HCT116 (cell line): ENCODE measurements around the gene ZNF594. TPM values are rescaled to one million over a fixed set of nuclear protein-coding genes. Genes with fewer than 3 reads are reported as not detected.
"Not testable (repeated sequence)": the region's sequence is repeated elsewhere in the genome, so short reads cannot be mapped to it uniquely, and the experiment has no call there.

ENCODE experiments used
- ATAC-seq: fragments of 200-7000 bp; cut with Tn5 transposase; 2 replicates; pipeline ENCODE4 v1.9.1; 2020; ENCODE audit warnings: mild to moderate bottlenecking, moderate library complexity
- BruUV-seq: library from RNA; stranded (reverse); fragments of 400-500 nt; replicated peaks from 2 replicates; lab custom pipeline; 2021; lab: Mats Ljungman, UMichigan
- CTCF ChIA-PET: fragments of 300-600 bp; sonication (Branson Sonifier 250); formaldehyde crosslinking; loops from one replicate; lab custom pipeline; 2021; ENCODE audit warnings: antibody characterized with exemption; lab: Charles Lee
- POLR2A ChIA-PET: fragments of 300-600, 350-600 bp; sonication (Branson Sonifier 250); formaldehyde crosslinking; loops from one replicate; lab custom pipeline; 2021; ENCODE audit warnings: antibody characterized with exemption; lab: Charles Lee
- RAD21 ChIA-PET, 2 experiments: fragments of 300-600 bp; sonication (Branson Sonifier 250); formaldehyde crosslinking; loops; one replicate each; lab custom pipeline; 2023; ENCODE audit warnings: low total read pairs in 2 of 2; ENCODE audit not compliant: uncharacterized antibody in 2 of 2, unreplicated experiment in 2 of 2, low non-redundant PET in 1 of 2; lab: Charles Lee
- DNase-seq: peaks from one replicate; pipeline ENCODE4 v3.0.0-alpha.2; 2010; ENCODE audit warnings: low read depth, low spot score
- H2AFZ ChIP-seq: fragments of 200-600 bp; shearing (Covaris generic), sonication (generic); 2 replicates; pipeline ENCODE4 v1.6.1; 2017; ENCODE audit warnings: low read depth, mixed run types, mixed read lengths, antibody characterized with exemption, low read length; ENCODE audit not compliant: poor library complexity, severe bottlenecking
- H3K27ac ChIP-seq: 2 replicates; pipeline ENCODE4 v1.5.1; 2012; ENCODE audit warnings: low read depth, low read length
- H3K27me3 ChIP-seq: fragments of 200-600 bp; sonication (generic); 2 replicates; pipeline ENCODE4 v1.6.1; 2016; ENCODE audit warnings: mixed run types, low read length, mixed read lengths; ENCODE audit not compliant: insufficient read depth
- H3K36me3 ChIP-seq, 2 experiments: fragments of 200-500 bp in 1 of 2; fragments of 200-600 bp in 1 of 2; sonication (Bioruptor generic) in 1 of 2; sonication (generic) in 1 of 2; 2 replicates each; pipeline versions ENCODE4 v1.5.1 to v1.6.1; 2014 to 2016; ENCODE audit warnings: low read length in 2 of 2, inconsistent platforms in 1 of 2, mixed read lengths in 1 of 2, mixed run types in 1 of 2; ENCODE audit not compliant: insufficient read depth in 2 of 2, control insufficient read depth in 1 of 2
- H3K4me1 ChIP-seq, 2 experiments: fragments of 200-600 bp in 1 of 2; sonication (generic) in 1 of 2; 2 replicates each; pipeline versions ENCODE4 v1.5.1 to v1.6.1; 2012 to 2017; ENCODE audit warnings: low read length in 2 of 2, inconsistent platforms in 1 of 2, mild to moderate bottlenecking in 1 of 2, mixed read lengths in 1 of 2, mixed run types in 1 of 2, moderate library complexity in 1 of 2; ENCODE audit not compliant: insufficient read depth in 2 of 2, control insufficient read depth in 1 of 2
- H3K4me2 ChIP-seq: fragments of 200-600 bp; sonication (generic); 2 replicates; pipeline ENCODE4 v1.6.1; 2017; ENCODE audit warnings: mixed run types, low read length, mixed read lengths
- H3K4me3 ChIP-seq, 2 experiments: fragments of 200-600 bp in 1 of 2; sonication (generic) in 1 of 2; replicated peaks in 1 of 2; 2 replicates each; pipeline ENCODE4 v1.5.1; 2011 to 2016; ENCODE audit warnings: low read length in 2 of 2, control low read depth in 1 of 2, low read depth in 1 of 2, mild to moderate bottlenecking in 1 of 2, mixed read lengths in 1 of 2, mixed run types in 1 of 2
- H3K79me2 ChIP-seq: fragments of 200-600 bp; sonication (generic); 2 replicates; pipeline ENCODE4 v1.6.1; 2017; ENCODE audit warnings: mild to moderate bottlenecking, mixed run types, low read length, moderate library complexity, mixed read lengths; ENCODE audit not compliant: insufficient read depth
- H3K9ac ChIP-seq: fragments of 200-600 bp; sonication (generic); 2 replicates; pipeline ENCODE4 v1.6.1; 2016; ENCODE audit warnings: low read length, mixed read lengths
- H3K9me2 ChIP-seq: fragments of 200-600 bp; sonication (generic), shearing (Covaris generic); 2 replicates; pipeline ENCODE4 v1.6.1; 2017; ENCODE audit warnings: mixed run types, mild to moderate bottlenecking, moderate library complexity; ENCODE audit not compliant: insufficient read depth
- H3K9me3 ChIP-seq, 2 experiments: fragments of 200-500 bp in 1 of 2; fragments of 200-600 bp in 1 of 2; sonication (Bioruptor generic) in 1 of 2; sonication (generic) in 1 of 2; 2 replicates each; pipeline ENCODE4 v1.6.1; 2014 to 2017; ENCODE audit warnings: low read length in 2 of 2, mixed read lengths in 2 of 2, inconsistent platforms in 1 of 2, low read depth in 1 of 2, mild to moderate bottlenecking in 1 of 2, mixed run types in 1 of 2, moderate library complexity in 1 of 2; ENCODE audit not compliant: control insufficient read depth in 1 of 2, insufficient read depth in 1 of 2
- H4K20me1 ChIP-seq: fragments of 200-600 bp; sonication (generic), shearing (Covaris generic); 2 replicates; pipeline ENCODE4 v1.6.1; 2017; ENCODE audit warnings: mixed run types, mild to moderate bottlenecking, moderate library complexity; ENCODE audit not compliant: insufficient read depth
- intact Hi-C: fragments of 100-400 bp; cut with micrococcal nuclease; formaldehyde crosslinking; loops from 2 replicates; pipeline ENCODE4 v1.10.0; 2022
- total RNA-seq: library from RNA; stranded (reverse); gene quantifications from one replicate; pipeline ENCODE4 v1.2.1, GENCODE V29; 2021; ENCODE audit not compliant: unreplicated experiment

The ZNF594 gene
- total RNA-seq, 1 experiment from 2014 or later = 8.3 TPM

- H3K27me3 ChIP-seq, RAD21 ChIA-PET, H3K4me3 ChIP-seq, H3K9ac ChIP-seq, CTCF ChIA-PET, H3K4me2 ChIP-seq, intact Hi-C loops, H3K27ac ChIP-seq, H2AFZ ChIP-seq, H3K4me1 ChIP-seq, H3K36me3 ChIP-seq, H4K20me1 ChIP-seq, BruUV-seq, H3K9me3 ChIP-seq, H3K9me2 ChIP-seq, POLR2A ChIA-PET, DNase-seq, H3K79me2 ChIP-seq, ATAC-seq: not testable (repeated sequence)
Measured at GRCh38 chr17:5137511-5138197, 54.0 kb downstream of the ZNF594 start.

- not testable (repeated sequence) for BruUV-seq, ATAC-seq
Measured at GRCh38 chr17:5136580-5137412, 54.9 kb downstream of the ZNF594 start.

More at GRCh38 chr17:5136580-5137412, 54.9 kb downstream of the ZNF594 start:
- H3K4me2 ChIP-seq, CTCF ChIA-PET, H3K27me3 ChIP-seq, H3K79me2 ChIP-seq, H3K36me3 ChIP-seq, H3K9me3 ChIP-seq, H4K20me1 ChIP-seq, RAD21 ChIA-PET, H3K4me1 ChIP-seq, POLR2A ChIA-PET, H2AFZ ChIP-seq, H3K4me3 ChIP-seq, DNase-seq, intact Hi-C loops, H3K9me2 ChIP-seq, H3K27ac ChIP-seq, H3K9ac ChIP-seq: not testable (repeated sequence)
